ENCODE measurements around the gene FIGNL1.

DNA sequence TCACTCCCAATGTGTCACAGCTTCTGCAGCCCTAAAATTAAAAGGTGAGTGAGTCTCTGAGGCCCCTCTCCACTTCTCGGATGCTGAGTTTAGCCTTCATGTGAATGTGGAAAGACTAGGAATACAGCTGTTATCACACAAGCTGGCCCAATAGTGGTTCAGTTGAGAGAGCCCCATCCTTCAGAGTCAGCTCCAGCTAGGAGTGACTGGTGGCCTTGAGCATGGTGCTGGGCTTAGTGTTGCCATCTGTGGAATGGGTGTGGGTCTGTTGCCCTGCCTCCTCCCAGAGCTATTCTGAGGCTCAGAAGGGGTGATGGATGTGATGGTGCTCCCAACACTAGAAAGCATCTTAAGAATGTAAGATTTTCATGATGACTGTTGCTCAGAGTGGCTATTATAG lies 55.8 kb downstream of the FIGNL1 start:
- TF ChIP-seq, protein P1, sequence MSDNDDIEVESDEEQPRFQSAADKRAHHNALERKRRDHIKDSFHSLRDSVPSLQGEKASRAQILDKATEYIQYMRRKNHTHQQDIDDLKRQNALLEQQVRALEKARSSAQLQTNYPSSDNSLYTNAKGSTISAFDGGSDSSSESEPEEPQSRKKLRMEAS (IDR thresholded peaks at IDR 0.05) = no peak
- TF ChIP-seq ZNF274 (IDR thresholded peaks at IDR 0.05; ENCODE audit: low read depth, low read length) (no peak), EZH2phosphoT487 (IDR thresholded peaks at IDR 0.05; ENCODE audit: borderline replicate concordance) (no peak), RAD21 (IDR thresholded peaks at IDR 0.05; ENCODE audit: low read depth) (no peak), POLR2A (IDR thresholded peaks at IDR 0.05; ENCODE audit: borderline replicate concordance, extremely low read depth, insufficient read depth, insufficient read length) (no peak), POLR2AphosphoS5 (IDR thresholded peaks at IDR 0.05; ENCODE audit: low read depth, low read length) (no peak)
- TF ChIP-seq, protein P2, sequence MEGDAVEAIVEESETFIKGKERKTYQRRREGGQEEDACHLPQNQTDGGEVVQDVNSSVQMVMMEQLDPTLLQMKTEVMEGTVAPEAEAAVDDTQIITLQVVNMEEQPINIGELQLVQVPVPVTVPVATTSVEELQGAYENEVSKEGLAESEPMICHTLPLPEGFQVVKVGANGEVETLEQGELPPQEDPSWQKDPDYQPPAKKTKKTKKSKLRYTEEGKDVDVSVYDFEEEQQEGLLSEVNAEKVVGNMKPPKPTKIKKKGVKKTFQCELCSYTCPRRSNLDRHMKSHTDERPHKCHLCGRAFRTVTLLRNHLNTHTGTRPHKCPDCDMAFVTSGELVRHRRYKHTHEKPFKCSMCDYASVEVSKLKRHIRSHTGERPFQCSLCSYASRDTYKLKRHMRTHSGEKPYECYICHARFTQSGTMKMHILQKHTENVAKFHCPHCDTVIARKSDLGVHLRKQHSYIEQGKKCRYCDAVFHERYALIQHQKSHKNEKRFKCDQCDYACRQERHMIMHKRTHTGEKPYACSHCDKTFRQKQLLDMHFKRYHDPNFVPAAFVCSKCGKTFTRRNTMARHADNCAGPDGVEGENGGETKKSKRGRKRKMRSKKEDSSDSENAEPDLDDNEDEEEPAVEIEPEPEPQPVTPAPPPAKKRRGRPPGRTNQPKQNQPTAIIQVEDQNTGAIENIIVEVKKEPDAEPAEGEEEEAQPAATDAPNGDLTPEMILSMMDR (IDR thresholded peaks at IDR 0.05 in 2 of 3, conservative IDR thresholded peaks at IDR 0.05 in 1 of 3; ENCODE audit: borderline replicate concordance in 1 of 3, insufficient read depth in 1 of 3, low read depth in 2 of 3, low read length in 2 of 3) = no peak

Measured in HCT116 (cell line).